Neural progenitor cell (in vitro differentiated cells): Measurements from ENCODE around the gene SDE2. TPM values are rescaled to one million over a fixed set of nuclear protein-coding genes. Genes with fewer than 3 reads are reported as not detected.
A peak's percentile ranks its signal among the peaks of the same experiment; 100 is the strongest.

Experiments
- DNase-seq: peaks from one replicate; pipeline ENCODE4 v3.0.0-alpha.2; 2016; ENCODE audit warnings: low spot score
- H2AFZ ChIP-seq: fragments of 200-600 bp; sonication (generic); replicated peaks from 2 replicates; pipeline ENCODE4 v1.6.1; 2016; ENCODE audit warnings: antibody characterized with exemption
- H3F3A ChIP-seq: fragments of 200-600 bp; sonication (generic); 2 replicates; pipeline ENCODE4 v1.6.1; 2016; ENCODE audit warnings: antibody characterized with exemption, low read depth
- H3K27ac ChIP-seq: fragments of 200-600 bp; sonication (generic); 2 replicates; pipeline ENCODE4 v1.5.1; 2016; ENCODE audit warnings: mild to moderate bottlenecking
- H3K27me3 ChIP-seq: fragments of 200-600 bp; sonication (generic); 2 replicates; pipeline ENCODE4 v1.6.1; 2016; ENCODE audit warnings: mild to moderate bottlenecking, moderate library complexity
- H3K36me3 ChIP-seq: fragments of 200-600 bp; sonication (generic); 2 replicates; pipeline ENCODE4 v1.5.1; 2016
- H3K4me1 ChIP-seq: fragments of 200-600 bp; sonication (generic); 2 replicates; pipeline ENCODE4 v1.6.1; 2016; ENCODE audit warnings: mixed run types
- H3K4me2 ChIP-seq: fragments of 200-600 bp; sonication (generic); 2 replicates; pipeline ENCODE4 v1.6.1; 2016
- H3K4me3 ChIP-seq: fragments of 200-600 bp; sonication (generic); 2 replicates; pipeline ENCODE4 v1.5.1; 2016
- H3K79me2 ChIP-seq: fragments of 200-600 bp; sonication (generic); 2 replicates; pipeline ENCODE4 v1.6.1; 2016; ENCODE audit warnings: low read depth
- H3K9ac ChIP-seq: fragments of 200-600 bp; sonication (generic); 2 replicates; pipeline ENCODE4 v1.6.1; 2016
- H3K9me3 ChIP-seq: fragments of 200-600 bp; sonication (generic); 2 replicates; pipeline ENCODE4 v1.5.1; 2016; ENCODE audit warnings: low read depth
- H4K20me1 ChIP-seq: fragments of 200-600 bp; sonication (generic); 2 replicates; pipeline ENCODE4 v1.6.1; 2016; ENCODE audit warnings: low read depth
- H3K27ac Mint-ChIP-seq: 3 replicates; pipeline ENCODE4 v1.8.0; 2021; ENCODE audit warnings: mixed read lengths
- H3K27me3 Mint-ChIP-seq: 2 replicates; pipeline ENCODE4 v1.8.0; 2022; ENCODE audit warnings: low read depth, mild to moderate bottlenecking, inconsistent platforms, moderate library complexity, mixed read lengths; ENCODE audit not compliant: insufficient read depth
- H3K36me3 Mint-ChIP-seq: 3 replicates; pipeline ENCODE4 v1.8.0; 2021; ENCODE audit warnings: mixed read lengths
- H3K4me1 Mint-ChIP-seq: 3 replicates; pipeline ENCODE4 v1.8.0; 2021; ENCODE audit warnings: mixed read lengths
- H3K4me3 Mint-ChIP-seq: 3 replicates; pipeline ENCODE4 v1.8.0; 2021; ENCODE audit warnings: mild to moderate bottlenecking, moderate library complexity, mixed read lengths
- H3K9me3 Mint-ChIP-seq: 3 replicates; pipeline ENCODE4 v1.8.0; 2020; ENCODE audit warnings: mixed read lengths
- EZH2 ChIP-seq: fragments of 200-600 bp; sonication (generic); IDR thresholded peaks from 2 replicates; pipeline ENCODE4 v1.6.1; 2017; ENCODE audit warnings: antibody characterized with exemption, mild to moderate bottlenecking, moderate library complexity
- EZH2phosphoT487 ChIP-seq: fragments of 200-600 bp; sonication (generic); IDR thresholded peaks from 2 replicates; pipeline ENCODE4 v1.6.1; 2017; ENCODE audit warnings: antibody characterized with exemption
- total RNA-seq: library from RNA; depleted of rRNA; stranded (reverse); fragments of >200 nt; gene quantifications from 2 replicates; pipeline ENCODE4 v1.2.3, GENCODE V29; 2015; ENCODE audit warnings: low replicate concordance
- TF ChIP-seq, protein P1 (sequence below): fragments of 200-600 bp; sonication (generic); IDR thresholded peaks from 2 replicates; pipeline ENCODE4 v1.5.1; 2017; ENCODE audit warnings: antibody characterized with exemption, mild to moderate bottlenecking

The SDE2 gene
- total RNA-seq, 1 donor from 2014 or later: 29.2 TPM

- no peak overlapping the region for H3K27ac ChIP-seq
- no peak overlapping the region for H3K27ac Mint-ChIP-seq
- H4K20me1 ChIP-seq: no peaks in the 10 kb centered on the region
- H3F3A ChIP-seq: no peaks in the 10 kb centered on the region
- no peak overlapping the region for H3K4me3 Mint-ChIP-seq
- no peaks in the 10 kb centered on the region for H3K4me1 ChIP-seq
- DNase-seq: no peak
- H3K79me2 ChIP-seq: no peaks in the 10 kb centered on the region
- H3K36me3 Mint-ChIP-seq: no peaks in the 10 kb centered on the region
- no peak overlapping the region for H3K9ac ChIP-seq
- H2AFZ ChIP-seq: no peak overlapping the region
- TF ChIP-seq EZH2phosphoT487 (no peak), EZH2 (no peak)
- TF ChIP-seq, protein P1, sequence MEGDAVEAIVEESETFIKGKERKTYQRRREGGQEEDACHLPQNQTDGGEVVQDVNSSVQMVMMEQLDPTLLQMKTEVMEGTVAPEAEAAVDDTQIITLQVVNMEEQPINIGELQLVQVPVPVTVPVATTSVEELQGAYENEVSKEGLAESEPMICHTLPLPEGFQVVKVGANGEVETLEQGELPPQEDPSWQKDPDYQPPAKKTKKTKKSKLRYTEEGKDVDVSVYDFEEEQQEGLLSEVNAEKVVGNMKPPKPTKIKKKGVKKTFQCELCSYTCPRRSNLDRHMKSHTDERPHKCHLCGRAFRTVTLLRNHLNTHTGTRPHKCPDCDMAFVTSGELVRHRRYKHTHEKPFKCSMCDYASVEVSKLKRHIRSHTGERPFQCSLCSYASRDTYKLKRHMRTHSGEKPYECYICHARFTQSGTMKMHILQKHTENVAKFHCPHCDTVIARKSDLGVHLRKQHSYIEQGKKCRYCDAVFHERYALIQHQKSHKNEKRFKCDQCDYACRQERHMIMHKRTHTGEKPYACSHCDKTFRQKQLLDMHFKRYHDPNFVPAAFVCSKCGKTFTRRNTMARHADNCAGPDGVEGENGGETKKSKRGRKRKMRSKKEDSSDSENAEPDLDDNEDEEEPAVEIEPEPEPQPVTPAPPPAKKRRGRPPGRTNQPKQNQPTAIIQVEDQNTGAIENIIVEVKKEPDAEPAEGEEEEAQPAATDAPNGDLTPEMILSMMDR: no peak
- H3K9me3 ChIP-seq: no peaks in the 10 kb centered on the region
- peaks cover 4% of the 10 kb centered on the region for H3K4me1 Mint-ChIP-seq
- peaks cover 8% of the 10 kb centered on the region for H3K27me3 ChIP-seq
- H3K9me3 Mint-ChIP-seq: peaks cover 4% of the 10 kb centered on the region
- H3K36me3 ChIP-seq: no peaks in the 10 kb centered on the region
- H3K4me3 ChIP-seq: no peak overlapping the region
- H3K4me2 ChIP-seq: no peak overlapping the region
- peaks cover 4% of the 10 kb centered on the region for H3K27me3 Mint-ChIP-seq
Measured at GRCh38 chr1:225965231-225965630, 33.9 kb downstream of the SDE2 start.

DNA sequence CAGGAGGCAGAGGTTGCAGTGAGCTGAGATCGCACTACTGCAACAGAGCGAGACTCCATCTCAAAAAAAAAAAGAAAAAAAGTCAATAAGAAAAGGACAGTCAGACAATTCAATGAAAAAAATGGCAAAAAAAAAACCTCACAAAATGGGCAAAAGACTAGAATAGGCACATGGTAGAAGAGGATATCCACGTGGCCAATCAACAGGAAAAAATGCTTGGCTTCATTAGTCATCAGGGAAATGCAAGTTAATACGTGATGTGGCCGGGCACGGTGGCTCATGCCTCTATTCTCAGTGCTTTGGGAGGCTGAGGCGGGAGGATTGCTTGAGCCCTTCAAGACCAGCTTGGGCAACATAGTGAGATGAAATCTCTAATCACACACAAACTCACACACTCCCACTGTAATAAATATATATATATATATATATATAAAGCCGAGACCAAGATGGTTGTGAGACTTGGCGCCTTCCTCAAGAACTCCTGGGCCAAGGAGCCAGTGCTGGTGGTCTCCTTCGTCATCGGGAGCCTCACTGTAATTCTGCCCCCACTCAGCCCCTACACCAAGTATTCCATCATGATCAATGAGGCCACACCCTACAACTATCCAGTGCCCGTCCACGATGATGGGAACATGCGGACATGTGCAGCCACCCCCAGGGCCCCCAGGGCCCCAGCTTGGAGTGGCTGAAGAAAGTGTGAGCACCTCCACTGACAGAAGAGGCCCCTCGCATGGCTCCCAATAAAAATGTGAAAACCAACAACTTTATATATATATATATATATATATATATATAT, 35.2 kb downstream of the SDE2 start:
- H3K9me3 ChIP-seq: no peaks in the 10 kb centered on the region
- Mint-ChIP-seq H3K9me3 (peaks cover 3% of the 10 kb centered on the region), H3K27ac (no peak overlapping the region), H3K4me3 (no peak overlapping the region), H3K4me1 (peaks cover 3% of the 10 kb centered on the region), H3K27me3 (peaks cover 5% of the 10 kb centered on the region), H3K36me3 (no peaks in the 10 kb centered on the region)
- H4K20me1 ChIP-seq: no peaks in the 10 kb centered on the region
- H3K9ac ChIP-seq: no peak overlapping the region
- H3K36me3 ChIP-seq: no peaks in the 10 kb centered on the region
- H3F3A ChIP-seq: no peaks in the 10 kb centered on the region
- no peak overlapping the region for H3K27ac ChIP-seq
- H2AFZ ChIP-seq: no peak overlapping the region
- H3K79me2 ChIP-seq: no peaks in the 10 kb centered on the region
- H3K27me3 ChIP-seq: peaks cover 8% of the 10 kb centered on the region
- TF ChIP-seq EZH2phosphoT487: no peak
- TF ChIP-seq, protein P1: no peak
- no peak for TF ChIP-seq EZH2
- DNase-seq: no peak
- no peak overlapping the region for H3K4me3 ChIP-seq
- no peaks in the 10 kb centered on the region for H3K4me1 ChIP-seq
- H3K4me2 ChIP-seq: no peak overlapping the region

GRCh38 chr1:225962440-225962975, 36.6 kb downstream of the SDE2 start:
- peak; percentile 82 for DNase-seq
- no peaks in the 10 kb centered on the region for H3K9me3 Mint-ChIP-seq

More at GRCh38 chr1:225962440-225962975, 36.6 kb downstream of the SDE2 start:
- Mint-ChIP-seq H3K27me3 (peaks cover 3% of the 10 kb centered on the region), H3K36me3 (no peaks in the 10 kb centered on the region), H3K4me1 (no peaks in the 10 kb centered on the region), H3K4me3 (no peak overlapping the region), H3K27ac (no peak overlapping the region)
- no peaks in the 10 kb centered on the region for H3F3A ChIP-seq
- TF ChIP-seq EZH2: no peak
- no peak for TF ChIP-seq EZH2phosphoT487
- TF ChIP-seq, protein P1: peak; percentile 94
- H4K20me1 ChIP-seq: no peaks in the 10 kb centered on the region
- no peaks in the 10 kb centered on the region for H3K36me3 ChIP-seq
- no peak overlapping the region for H3K9ac ChIP-seq
- H3K27ac ChIP-seq: no peak overlapping the region
- H3K4me2 ChIP-seq: no peak overlapping the region
- H2AFZ ChIP-seq: peak overlapping the region; percentile 74
- H3K4me3 ChIP-seq: no peak overlapping the region
- peaks cover 8% of the 10 kb centered on the region for H3K27me3 ChIP-seq
- H3K79me2 ChIP-seq: no peaks in the 10 kb centered on the region
- no peaks in the 10 kb centered on the region for H3K4me1 ChIP-seq
- no peaks in the 10 kb centered on the region for H3K9me3 ChIP-seq
